ENCODE measurements around the gene RTL10.

Gene RTL10

GRCh38 chr22:19819208-19819910, 35.3 kb downstream of the RTL10 start:
- no peaks in the 10 kb centered on the region for H3K9me3 Mint-ChIP-seq
- H3K27me3 Mint-ChIP-seq, result no peaks in the 10 kb centered on the region
- H3K36me3 Mint-ChIP-seq, result no peaks in the 10 kb centered on the region
- H3K4me3 Mint-ChIP-seq, result no peak overlapping the region
- peaks cover 5% of the 10 kb centered on the region for H3K4me1 Mint-ChIP-seq
- H3K27ac Mint-ChIP-seq, result no peak overlapping the region

DNA sequence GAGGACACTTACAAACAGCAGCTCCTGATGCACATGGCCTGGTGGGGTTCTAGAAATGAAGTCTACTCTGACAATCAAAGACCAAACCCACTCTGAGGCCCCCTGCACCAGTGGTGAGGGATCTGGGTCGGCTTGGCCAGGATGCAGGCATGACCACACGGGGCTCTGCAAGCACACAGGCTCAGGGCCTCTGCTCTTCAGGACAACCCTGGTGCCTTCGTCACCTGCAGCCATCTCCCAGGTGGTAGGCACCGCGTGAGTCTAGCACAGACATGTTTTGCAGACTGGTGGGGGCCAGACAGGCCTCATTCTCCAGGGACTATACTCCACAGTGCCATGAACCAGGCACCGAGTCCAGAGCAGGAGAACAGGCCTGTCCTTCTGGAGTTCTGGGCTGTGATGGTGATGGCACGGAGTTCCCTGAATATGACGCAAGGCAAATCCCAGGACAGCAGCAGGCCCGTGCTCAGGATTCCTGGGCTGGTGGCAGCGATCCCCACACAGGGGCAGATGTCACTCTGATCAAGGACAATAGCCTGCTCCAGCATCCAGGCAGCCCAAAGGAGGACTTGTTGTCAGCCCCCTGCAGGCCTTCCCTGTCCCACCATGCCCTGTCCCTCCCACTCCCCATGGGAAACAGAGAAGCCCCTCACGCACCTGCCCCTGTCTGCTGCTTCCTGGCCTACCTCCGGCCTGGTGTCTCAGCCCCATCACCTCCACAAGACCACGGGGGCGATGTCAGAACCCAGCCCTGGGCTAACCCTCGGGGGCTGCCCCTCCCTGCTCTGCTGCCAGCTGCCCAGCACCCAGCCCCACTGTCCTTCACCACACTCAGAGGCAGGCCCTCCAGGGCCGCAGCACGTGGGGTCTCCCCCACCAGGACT, 36.1 kb downstream of the RTL10 start:
- H3K27me3 Mint-ChIP-seq, result no peaks in the 10 kb centered on the region
- no peaks in the 10 kb centered on the region for H3K36me3 Mint-ChIP-seq
- H3K9me3 Mint-ChIP-seq, result no peaks in the 10 kb centered on the region
- peaks cover 1% of the 10 kb centered on the region for H3K4me1 Mint-ChIP-seq
- no peak overlapping the region for H3K27ac Mint-ChIP-seq
- no peak overlapping the region for H3K4me3 Mint-ChIP-seq

GRCh38 chr22:19816372-19817119, 38.1 kb downstream of the RTL10 start:
- H3K9me3 Mint-ChIP-seq, result no peaks in the 10 kb centered on the region

DNA sequence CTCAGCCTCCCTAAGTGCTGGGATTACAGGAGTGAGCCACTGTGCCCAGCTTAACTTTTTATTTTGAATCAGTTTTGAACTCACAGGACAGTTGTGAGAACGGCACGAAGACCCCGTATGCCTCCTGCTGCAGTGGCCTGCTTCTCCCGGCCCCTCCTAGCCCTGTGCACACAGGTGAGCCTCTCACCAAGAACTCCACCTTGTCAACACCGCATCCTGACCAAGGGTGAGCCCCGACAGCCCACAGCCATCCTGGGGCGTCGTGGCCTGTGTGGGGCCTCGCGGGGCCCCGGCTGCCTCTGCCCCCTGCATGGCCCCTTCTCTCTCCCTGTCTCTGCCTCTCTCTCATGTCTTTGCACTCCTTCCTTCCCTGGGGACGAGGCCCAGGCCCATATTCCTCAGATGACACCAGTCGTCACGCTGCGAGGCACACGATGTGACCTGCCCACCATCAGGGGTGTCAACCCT, 38.8 kb downstream of the RTL10 start:
- H3K4me3 Mint-ChIP-seq, result no peak overlapping the region
- H3K36me3 Mint-ChIP-seq, result peaks cover 2% of the 10 kb centered on the region
- peaks cover 7% of the 10 kb centered on the region for H3K4me1 Mint-ChIP-seq
- no peaks in the 10 kb centered on the region for H3K27me3 Mint-ChIP-seq
- H3K27ac Mint-ChIP-seq, result no peak overlapping the region
- H3K9me3 Mint-ChIP-seq, result no peaks in the 10 kb centered on the region

More at GRCh38 chr22:19816372-19817119, 38.1 kb downstream of the RTL10 start:
- Mint-ChIP-seq H3K4me3 (no peak overlapping the region), H3K27ac (no peak overlapping the region), H3K36me3 (peaks cover 2% of the 10 kb centered on the region), H3K27me3 (no peaks in the 10 kb centered on the region), H3K4me1 (peaks cover under 1% of the 10 kb centered on the region)

GRCh38 chr22:19815093-19815822, 39.4 kb downstream of the RTL10 start:
- Mint-ChIP-seq H3K4me3 (no peak overlapping the region), H3K36me3 (peaks cover 2% of the 10 kb centered on the region), H3K27ac (no peak overlapping the region), H3K4me1 (peaks cover 10% of the 10 kb centered on the region), H3K9me3 (no peaks in the 10 kb centered on the region), H3K27me3 (no peaks in the 10 kb centered on the region)

DNA sequence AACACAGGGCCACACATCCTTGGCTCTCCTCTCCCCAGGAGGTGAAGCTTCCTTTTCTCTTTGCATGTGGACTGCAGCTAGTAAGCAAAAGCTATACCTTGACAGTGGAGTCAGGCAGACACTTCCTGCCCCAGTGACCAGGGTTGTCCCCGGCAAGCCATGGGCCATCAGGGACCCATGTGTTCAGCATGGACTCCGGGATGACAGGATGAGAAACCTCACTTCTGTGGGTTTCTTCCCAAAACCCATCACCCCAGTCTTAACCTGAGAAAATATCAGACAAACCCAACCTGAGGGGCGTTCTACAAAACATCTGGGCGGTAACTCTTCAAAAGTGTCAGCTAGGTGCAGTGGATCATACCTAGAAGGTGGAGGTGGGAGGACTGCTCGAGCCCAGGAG, 40.2 kb downstream of the RTL10 start:
- Mint-ChIP-seq H3K27me3 (no peaks in the 10 kb centered on the region), H3K27ac (no peak overlapping the region), H3K36me3 (peaks cover 2% of the 10 kb centered on the region), H3K4me3 (no peak overlapping the region), H3K4me1 (peaks cover 10% of the 10 kb centered on the region), H3K9me3 (no peaks in the 10 kb centered on the region)

DNA sequence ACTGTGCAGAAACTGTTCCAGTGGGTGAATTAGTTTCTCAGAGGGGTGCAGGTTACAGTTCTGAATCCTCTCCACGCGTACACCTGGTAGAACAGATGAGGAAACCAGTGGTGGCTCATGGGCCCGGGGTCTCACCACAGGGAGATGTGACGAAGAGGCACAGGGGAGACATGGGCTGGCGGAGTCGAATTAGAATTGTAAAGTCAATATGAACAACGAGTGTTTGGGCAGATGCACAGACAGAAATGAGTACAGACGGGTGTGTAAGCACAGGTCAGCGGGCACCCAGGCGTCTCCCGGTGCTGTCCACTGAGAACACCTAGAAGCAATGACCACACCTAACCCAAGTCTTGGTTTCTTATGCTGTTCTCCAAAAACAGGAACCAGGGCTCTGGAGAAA, 41.8 kb downstream of the RTL10 start:
- no peak overlapping the region for H3K27ac Mint-ChIP-seq
- no peak overlapping the region for H3K4me3 Mint-ChIP-seq
- no peaks in the 10 kb centered on the region for H3K27me3 Mint-ChIP-seq
- peaks cover 2% of the 10 kb centered on the region for H3K36me3 Mint-ChIP-seq
- H3K9me3 Mint-ChIP-seq, result no peaks in the 10 kb centered on the region
- H3K4me1 Mint-ChIP-seq, result peaks cover 10% of the 10 kb centered on the region

DNA sequence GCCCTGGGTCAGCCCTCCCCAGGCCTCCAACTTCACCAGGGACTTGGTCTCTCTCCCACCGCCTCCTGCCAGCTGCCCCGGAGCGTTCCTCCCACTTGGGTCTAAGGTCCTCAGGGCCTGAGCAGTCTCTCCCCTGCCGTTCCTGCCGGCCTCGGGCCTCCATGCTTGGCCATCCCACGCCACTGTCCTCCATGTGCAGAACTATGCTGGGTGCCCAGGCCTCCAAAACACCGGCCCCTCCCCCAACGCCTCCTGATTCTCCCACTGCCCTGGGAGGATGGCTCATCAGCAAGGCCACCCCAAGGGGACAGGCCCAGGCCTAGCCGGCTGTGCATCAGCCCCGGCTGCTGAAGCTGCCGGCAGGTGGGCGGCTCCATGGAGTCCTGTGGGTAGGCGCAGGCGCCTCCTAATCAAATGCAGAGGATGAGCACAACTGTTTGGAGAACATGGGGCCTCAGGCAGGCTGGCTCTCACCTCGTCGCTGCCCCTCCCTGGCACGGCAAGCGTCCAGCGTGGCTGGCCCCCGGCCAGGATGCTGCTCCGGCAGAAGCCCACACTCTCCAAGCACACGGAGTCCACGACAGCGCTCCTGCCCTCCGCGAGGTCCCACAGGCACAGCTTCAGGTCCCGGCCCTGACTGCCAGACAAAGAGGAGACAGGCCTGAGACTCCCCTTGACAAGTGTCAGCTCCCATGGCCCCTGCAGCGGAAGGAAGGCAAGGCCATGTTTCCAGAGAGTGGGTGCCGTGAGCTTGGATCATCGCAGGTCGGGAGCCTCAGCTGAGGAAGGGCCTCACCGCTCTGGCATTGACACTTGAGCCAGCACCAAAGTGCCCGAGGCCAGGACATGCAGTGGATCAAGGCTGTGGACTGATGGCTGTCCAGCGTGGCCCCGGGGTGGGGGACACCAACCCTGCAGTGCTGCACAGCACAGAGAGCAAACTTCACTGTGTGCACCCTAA, 42.6 kb downstream of the RTL10 start:
- Mint-ChIP-seq H3K27ac (no peak overlapping the region), H3K4me3 (no peak overlapping the region), H3K4me1 (peaks cover 10% of the 10 kb centered on the region)

DNA sequence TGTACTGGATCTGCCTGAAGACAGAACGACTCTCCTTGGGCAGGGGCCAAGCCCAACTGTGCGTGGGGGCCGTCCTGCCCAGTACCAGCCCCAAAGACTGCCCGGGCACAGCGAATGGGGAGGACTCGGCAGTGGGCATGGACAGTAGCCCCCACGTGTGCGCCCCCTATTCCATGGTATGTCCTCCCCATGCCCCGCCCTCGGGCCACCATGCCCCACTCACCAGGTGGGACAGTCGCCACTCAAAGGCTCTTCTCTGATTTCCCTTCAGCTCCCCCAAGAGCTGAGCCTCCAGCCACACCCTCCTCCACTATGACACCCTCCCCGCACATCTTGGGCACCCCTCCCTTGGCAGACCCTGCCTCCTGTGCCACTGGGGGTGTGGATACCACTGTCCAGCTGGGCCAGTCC, 43.5 kb downstream of the RTL10 start:
- Mint-ChIP-seq H3K4me1 (peaks cover 10% of the 10 kb centered on the region), H3K27me3 (no peaks in the 10 kb centered on the region), H3K36me3 (peaks cover 2% of the 10 kb centered on the region), H3K4me3 (no peak overlapping the region), H3K9me3 (no peaks in the 10 kb centered on the region), H3K27ac (no peak overlapping the region)

More for the DNA sequence above, 42.6 kb downstream of the RTL10 start:
- Mint-ChIP-seq H3K9me3 (no peaks in the 10 kb centered on the region), H3K36me3 (peaks cover 2% of the 10 kb centered on the region), H3K27me3 (no peaks in the 10 kb centered on the region)

DNA sequence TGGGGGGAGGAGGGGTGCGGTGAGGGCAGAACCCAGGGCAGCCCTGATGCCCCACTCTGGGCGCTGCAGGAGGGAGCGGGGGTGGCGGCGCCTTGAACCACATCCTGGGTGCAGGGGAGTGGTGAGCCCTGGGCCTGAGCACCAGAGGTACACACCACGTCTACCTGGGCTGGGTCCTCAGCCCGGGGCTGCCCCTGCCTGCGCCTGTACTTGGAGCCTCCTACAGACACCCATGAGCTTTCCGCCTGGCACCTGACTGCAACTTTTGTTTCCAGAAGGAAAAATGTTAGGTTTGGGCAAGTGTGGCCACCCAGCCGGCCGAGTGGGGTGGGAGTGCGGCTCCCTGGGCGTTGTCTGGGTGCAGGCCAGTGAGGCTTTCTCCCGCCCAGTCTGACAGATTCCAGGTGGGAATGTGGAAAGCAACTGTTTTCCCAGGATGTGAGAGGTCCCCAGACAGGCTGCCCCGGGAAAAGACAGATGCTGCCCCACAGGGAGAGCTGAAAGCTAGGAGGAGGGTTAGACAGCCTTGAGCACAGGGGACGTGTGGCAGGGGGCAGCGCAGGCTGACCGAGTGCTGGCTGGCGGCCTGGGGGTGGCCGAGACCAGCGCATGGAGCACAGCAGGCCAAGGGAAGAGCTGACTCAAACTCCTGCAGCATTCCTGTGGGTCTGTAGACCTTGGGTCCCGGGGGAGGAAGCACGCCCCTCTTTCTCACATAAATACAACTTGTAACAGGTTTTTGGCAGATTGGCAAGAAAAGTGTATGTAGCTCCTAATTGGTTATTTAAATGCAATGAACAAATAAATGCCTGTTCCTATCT, 44.1 kb downstream of the RTL10 start:
- peaks cover 2% of the 10 kb centered on the region for H3K36me3 Mint-ChIP-seq
- peaks cover 10% of the 10 kb centered on the region for H3K4me1 Mint-ChIP-seq
- no peak overlapping the region for H3K27ac Mint-ChIP-seq
- no peak overlapping the region for H3K4me3 Mint-ChIP-seq
- no peaks in the 10 kb centered on the region for H3K27me3 Mint-ChIP-seq
- no peaks in the 10 kb centered on the region for H3K9me3 Mint-ChIP-seq

DNA sequence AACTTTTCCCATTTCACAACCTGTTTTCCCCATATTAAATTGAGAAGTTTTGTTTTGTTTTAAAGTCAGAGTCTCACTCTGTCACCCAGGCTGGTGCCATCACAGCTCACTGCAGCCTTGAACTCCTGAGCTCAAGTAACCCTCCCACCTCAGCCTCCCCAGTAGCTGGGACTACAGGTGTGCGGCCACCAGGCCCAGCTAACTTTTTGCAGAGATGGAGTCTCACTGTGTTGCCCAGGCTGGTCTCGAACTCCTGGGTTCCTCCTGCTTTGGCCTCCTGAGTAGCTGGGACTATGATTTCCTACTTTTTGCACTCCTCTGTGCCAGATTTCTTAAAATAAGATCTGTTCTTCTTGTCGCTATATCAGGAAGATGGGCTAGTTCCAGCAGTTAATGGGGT, 44.9 kb downstream of the RTL10 start:
- Mint-ChIP-seq H3K36me3 (peaks cover 2% of the 10 kb centered on the region), H3K4me3 (no peak overlapping the region), H3K4me1 (peaks cover 10% of the 10 kb centered on the region), H3K27me3 (no peaks in the 10 kb centered on the region), H3K9me3 (no peaks in the 10 kb centered on the region), H3K27ac (no peak overlapping the region)

- Mint-ChIP-seq H3K4me1 (peaks cover 10% of the 10 kb centered on the region), H3K27ac (no peak overlapping the region), H3K36me3 (peaks cover 2% of the 10 kb centered on the region), H3K27me3 (no peaks in the 10 kb centered on the region), H3K9me3 (no peaks in the 10 kb centered on the region), H3K4me3 (no peak overlapping the region)
These were observed 45.7 kb downstream of the RTL10 start for GRCh38 chr22:19808873-19809478.
